GM21786 (cell line): ENCODE measurements around the gene NME4.

Experiments used
- ATAC-seq: cut with Tn5 transposase; IDR thresholded peaks from one replicate; pipeline ENCODE4 v1.9.1; 2021; ENCODE audit not compliant: unreplicated experiment

NME4 gene

GRCh38 chr16:425082-425718, 28.2 kb downstream of the NME4 start, which contains the start of gene RAB11FIP3:
Gene RAB11FIP3 (plus strand): TSS chr16:425649. CDS start chr16:426007, 358 bp downstream.
- ATAC-seq = peak; percentile 92

GRCh38 chr16:425740-426114, 28.7 kb downstream of the NME4 start:
- peak; percentile 27 for ATAC-seq

- peak; percentile 7 for ATAC-seq
These were observed 29.3 kb downstream of the NME4 start for GRCh38 chr16:426115-426905.

- no peak for ATAC-seq
These were observed 29.9 kb downstream of the NME4 start for GRCh38 chr16:426906-427249.

- ATAC-seq = no peak
These were observed 30.3 kb downstream of the NME4 start for GRCh38 chr16:427250-427649.

- ATAC-seq = no peak
These were observed 33.9 kb downstream of the NME4 start for GRCh38 chr16:430904-431303.

GRCh38 chr16:440627-441026, 43.6 kb downstream of the NME4 start:
- no peak for ATAC-seq

- no peak for ATAC-seq
These were observed 44.4 kb downstream of the NME4 start for GRCh38 chr16:441447-441846.

- ATAC-seq = no peak
These were observed 46.0 kb downstream of the NME4 start for GRCh38 chr16:442976-443375.

- no peak for ATAC-seq
These were observed 47.0 kb downstream of the NME4 start for GRCh38 chr16:444027-444426.

GRCh38 chr16:445566-445965, 48.6 kb downstream of the NME4 start:
- no peak for ATAC-seq
